ENCODE measurements around the gene GATAD2A.

- TF ChIP-seq YY1 (IDR thresholded peaks at IDR 0.05; ENCODE audit: insufficient read depth, insufficient read length): no peak
- no peak for TF ChIP-seq ZNF274 (IDR thresholded peaks at IDR 0.05; ENCODE audit: low read depth, low read length)
- TF ChIP-seq SUZ12 (IDR thresholded peaks at IDR 0.05; ENCODE audit: extremely low read depth, insufficient read depth, insufficient read length): no peak
Measured at GRCh38 chr19:19501798-19502197, 96.3 kb downstream of the GATAD2A start.

Data from NT2/D1 (cell line).